Ammon's horn (tissue), 1 donor: ENCODE results near the gene LRRC37A.
"Not testable (repeated sequence)": the region's sequence is repeated elsewhere in the genome, so short reads cannot be mapped to it uniquely, and the experiment has no call there.

ENCODE experiments used
- DNase-seq: peaks from one replicate; pipeline ENCODE4 v3.0.0-alpha.2; 2016; ENCODE audit warnings: low spot score

Gene LRRC37A

DNA sequence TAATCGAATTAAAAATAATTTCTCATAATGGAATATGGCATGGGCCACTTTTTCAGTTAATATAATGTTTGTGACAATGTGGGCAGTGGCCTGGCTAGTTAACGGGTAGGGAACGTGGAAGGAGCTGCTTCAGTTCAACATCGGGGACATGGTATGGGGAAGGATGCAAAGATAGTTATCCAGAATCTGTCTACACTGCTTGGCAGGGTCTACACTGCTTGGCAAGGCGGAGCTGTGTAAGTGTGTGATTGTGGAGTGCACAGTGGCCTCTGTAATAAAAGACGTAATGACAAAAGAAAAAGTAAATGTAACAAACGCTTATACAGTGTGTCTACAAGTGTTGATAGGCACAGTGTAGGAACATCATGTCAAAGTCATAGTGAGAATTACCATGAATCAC lies 7.3 kb upstream of the LRRC37A start:
- not testable (repeated sequence) for DNase-seq

DNA sequence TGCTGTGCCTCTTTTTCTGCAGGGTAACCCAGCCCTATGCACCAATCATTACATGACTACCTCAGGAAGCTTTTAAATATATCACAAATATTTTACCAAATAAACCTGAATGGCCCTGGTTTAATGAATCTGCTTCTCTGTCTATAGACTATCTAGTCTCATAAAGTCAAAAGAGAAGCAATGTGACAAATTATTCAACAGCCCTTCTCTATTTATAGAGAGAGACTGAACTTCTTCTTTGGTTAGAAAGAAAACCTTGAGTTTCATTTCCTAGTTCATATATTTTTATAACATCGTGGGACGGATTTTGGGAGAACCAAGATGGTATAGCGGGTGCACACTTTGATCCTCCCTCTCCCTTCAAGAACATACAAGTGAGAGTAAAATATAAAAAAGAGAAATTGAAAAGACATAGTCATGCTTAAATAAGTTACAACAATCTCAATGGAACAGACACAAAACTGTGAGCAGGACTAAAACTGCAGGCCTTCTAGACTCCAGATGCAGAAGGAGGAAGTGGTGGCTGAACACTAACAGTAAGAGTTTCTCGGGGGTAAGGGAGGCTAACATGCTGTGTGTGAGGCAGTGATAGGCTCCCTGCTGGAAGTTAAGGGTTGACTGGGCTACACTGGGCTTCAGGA lies 3.9 kb upstream of the LRRC37A start:
- DNase-seq = peak; percentile 51

DNA sequence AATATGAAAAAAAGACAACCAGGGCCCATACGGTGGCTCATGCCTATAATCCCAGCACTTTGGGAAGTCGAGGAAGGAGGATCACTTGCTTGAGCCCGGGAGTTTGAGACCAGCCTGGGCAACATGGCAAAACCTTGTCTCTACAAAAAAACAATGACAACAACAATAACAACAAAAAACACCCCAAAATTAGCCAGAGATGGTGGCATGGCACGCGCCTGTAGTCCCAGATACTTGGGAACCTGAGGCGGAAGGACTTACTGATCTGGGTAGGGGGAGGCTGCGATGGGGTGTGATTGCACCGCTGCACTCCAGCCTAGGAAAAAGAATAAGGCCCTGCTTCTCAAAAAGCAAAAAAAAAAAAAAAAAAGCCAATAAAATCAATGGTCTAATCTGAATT lies 3.3 kb upstream of the LRRC37A start:
- DNase-seq = not testable (repeated sequence)

DNA sequence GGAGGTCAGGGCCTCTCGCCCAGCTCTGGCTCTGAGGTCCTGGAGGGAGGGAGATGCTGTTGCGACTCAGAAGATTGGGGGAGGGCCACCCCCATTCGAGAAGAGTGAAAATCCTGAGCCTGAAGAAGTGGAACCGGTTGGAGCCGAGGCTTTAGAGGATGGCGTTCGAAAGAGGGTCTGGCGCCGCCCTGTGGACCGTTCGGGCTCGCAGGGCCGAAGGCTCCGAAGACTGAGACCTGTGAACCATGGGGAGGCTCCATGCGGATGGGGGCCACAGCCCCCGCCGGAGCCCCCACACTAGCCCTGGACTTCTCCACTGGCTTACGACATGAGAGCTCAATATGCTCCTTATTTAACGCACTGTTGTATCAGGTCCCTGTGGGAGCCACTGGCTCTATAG lies 46.3 kb downstream of the LRRC37A start:
- DNase-seq = not testable (repeated sequence)

DNA sequence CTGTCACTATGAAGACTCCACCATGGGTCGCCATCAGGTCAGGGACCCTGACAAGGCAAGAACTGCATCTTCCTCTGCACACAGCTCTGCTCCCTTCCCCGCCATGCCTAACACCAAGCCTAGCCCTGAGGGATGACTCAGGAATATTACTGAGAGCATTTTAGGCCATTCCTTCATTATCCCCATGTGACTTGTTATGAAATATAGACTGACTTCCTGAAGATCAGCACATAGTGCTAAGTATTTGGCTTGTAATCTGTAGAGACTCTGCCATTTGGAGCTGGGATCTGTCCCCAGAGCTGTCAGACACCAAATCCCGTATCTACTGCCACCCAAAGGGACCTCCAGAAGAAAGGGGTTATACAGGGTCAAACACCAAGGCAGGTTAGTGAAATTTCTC lies 47.2 kb downstream of the LRRC37A start:
- DNase-seq = not testable (repeated sequence)

DNA sequence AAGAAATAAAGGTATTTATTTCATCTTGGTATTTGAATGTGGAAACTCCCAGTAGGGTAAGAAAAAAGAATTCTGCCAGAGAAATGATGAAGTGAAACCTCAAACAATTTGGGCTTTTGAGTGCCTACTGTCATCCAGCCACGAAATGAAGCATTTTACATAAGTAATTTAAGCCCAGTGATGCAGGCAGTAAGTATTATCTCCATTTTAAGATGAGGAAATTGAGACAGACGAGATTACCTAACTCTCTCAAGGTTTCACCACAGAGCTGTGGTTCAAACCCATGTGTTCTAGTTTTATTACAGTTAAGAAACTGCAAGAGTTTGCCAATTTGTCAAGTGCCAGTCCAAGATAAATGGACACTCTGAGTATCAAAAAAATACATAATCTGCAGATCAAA lies 53.4 kb downstream of the LRRC37A start:
- DNase-seq = not testable (repeated sequence)

DNA sequence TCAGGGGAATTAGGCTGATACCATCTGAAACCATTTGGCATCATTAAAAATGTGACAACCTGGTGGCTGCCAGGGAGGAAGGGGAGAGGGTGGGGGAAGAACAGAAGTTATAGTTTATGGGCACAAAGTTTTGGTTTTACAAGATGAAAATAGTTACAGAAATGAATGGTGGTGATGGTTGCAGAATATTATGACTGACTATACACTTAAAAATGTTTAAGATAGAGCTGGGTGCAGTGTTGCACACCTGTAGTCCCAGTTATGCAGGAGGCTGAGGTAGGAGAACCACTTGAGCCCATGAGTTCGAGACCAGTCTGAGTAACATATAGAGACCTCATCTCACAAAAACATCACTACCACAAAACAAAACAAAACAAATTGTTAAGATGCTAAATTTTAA lies 54.1 kb downstream of the LRRC37A start:
- not testable (repeated sequence) for DNase-seq

DNA sequence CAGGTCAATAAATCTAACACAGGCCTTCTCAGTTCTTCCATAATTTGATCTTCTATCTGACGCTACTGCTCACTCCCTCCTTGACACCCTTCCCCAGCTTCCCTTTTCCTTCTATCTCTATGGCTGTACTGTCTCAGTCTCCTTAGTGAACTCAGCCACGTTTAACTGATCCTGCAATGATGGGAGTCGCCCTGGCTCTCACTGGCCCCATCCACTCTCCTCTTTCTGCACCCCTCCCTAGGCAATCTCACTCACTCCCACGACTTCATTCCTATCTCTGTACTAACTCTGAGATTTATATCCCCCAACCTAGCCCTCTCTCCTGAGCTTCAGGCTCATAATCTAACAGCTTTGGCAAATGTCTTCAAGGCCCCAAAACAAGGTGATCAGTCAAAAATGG lies 58.9 kb downstream of the LRRC37A start:
- not testable (repeated sequence) for DNase-seq

DNA sequence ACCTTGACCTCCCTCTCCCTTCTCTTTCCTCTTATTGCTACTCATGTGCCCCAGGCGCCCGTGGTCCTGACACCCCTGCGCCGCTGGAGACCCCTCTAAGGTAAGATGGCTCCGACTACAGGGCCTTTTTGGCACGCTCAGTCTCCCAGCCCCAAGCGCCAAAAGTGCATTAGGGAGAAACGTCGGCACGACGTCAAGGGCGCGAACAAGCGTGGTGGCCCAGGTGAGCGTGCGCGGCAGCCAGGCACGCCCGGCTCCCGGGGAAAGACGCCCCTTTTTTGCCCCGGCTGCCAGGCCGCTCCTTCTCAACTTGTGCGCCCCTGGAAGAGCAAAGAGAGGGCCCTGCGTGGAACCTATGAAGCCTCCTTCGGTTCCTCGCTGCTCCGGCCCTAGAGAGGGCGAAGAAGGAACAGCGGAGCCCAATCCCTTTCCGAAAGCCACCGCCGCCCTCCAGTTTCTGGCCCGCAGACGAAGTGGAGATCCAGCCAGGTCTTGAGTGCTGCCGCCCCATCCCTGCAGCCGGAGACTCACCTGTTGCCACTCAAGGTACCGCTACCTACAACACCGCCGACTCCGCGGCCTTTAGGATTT lies 66.3 kb downstream of the LRRC37A start:
- DNase-seq = not testable (repeated sequence)

DNA sequence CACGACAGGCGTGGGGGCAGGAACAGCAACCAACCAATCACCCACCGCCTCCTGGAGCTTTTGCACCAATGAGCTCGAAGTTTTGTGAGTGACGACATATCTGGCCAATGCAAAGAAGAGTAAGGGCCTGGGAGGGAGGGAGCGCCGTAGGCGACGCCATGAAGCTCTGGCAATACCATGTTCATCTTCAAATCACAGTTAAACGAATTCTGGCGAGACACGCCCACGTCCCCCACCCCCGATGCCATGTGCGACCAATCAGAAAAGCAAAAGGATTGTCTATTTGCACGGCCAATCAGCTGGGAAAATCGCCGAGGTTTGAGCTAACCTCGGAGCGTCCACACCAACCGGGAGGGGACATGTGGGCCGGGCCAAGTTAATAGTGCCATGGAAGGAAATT lies 66.8 kb downstream of the LRRC37A start, which contains the start of gene ARL17B:
Gene ARL17B (minus strand): TSS at position 12 of the 400 bp plus-strand sequence. CDS start 3,369 bp downstream, outside the sequence.
- DNase-seq = not testable (repeated sequence)

DNA sequence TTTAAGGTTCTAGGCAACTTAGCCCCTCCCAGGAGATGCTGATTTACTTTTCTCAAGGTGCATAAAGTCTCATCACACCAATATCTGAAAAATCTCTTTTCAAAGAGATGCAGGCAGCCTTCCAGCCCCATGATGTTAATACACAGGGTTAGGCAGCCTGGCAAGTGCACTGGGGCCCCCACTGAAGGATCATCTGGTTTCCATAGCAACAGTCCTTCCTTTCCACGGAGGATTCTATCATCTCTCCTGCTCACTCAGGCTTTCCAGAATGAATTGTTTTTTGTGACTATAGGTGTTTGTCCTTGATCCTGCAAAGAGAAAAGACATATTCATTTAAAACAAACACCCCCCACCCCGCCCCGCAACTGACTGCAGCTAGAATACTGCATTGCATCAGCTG lies 72.6 kb downstream of the LRRC37A start:
- not testable (repeated sequence) for DNase-seq

DNA sequence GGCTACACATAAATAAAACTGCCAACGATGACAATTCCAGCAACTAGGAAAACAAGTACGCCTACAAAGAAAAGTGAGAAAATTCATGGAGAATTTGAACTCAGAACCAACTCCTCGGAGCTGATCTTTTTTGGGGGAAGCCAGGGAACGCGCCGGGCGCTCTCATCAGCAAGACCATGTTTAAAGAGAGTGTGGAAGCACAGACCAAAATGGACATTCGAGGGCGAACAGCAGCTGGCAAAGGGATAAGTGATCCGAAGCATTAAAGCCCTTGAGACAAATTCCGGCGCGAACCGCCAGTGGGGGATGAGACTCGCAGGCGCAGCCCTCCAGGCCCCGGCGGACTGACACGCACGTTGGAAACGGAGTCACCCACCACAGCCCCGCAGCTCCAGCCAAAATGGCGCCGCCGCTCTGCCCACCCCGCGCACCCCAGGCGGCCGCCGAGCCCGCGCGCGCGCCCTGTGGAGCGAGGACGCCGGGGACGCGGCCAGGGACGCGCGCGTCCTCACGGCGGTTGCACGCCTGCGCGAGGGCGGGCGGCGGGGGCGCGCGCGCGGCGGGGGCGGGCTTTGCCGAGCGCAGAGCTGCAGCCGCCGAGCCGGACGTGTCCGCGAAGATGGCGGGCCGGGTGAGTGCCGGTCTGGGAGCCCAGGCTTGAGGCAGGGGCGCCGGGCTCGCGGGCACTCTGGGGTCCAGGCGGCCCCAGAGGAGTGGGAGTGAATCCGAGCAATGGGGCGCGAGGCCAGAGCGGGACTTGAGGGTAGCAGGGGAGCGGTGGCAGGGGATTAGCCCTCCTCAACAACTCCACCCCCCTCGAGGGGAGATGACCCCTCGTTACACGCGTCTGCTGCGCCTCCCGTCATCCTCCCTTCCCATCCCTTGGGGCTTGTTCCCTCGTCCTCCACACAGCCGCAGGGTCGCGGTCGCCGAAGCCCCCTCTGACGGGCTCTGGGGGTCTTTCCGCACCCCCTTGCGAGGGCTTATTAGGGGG lies 77.6 kb downstream of the LRRC37A start:
- not testable (repeated sequence) for DNase-seq

DNA sequence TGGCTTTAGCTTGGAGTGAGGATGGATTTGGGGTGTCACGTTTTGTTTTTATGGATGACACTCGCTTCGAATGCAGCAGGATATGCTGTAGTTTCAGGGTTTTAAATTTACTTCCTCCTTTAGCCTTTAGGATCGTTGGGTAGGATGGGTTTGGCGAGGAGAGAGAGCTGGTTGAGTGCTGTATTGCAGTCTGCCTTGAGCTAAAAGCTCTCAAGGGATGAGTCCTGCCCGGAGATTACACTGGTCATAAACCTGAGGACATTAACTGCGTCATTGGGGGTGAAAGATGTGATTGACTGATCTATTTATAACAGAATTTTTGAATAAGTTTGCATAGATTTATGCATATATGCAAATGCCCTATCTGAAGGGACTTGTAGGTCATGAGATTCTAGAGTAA lies 78.5 kb downstream of the LRRC37A start:
- not testable (repeated sequence) for DNase-seq

DNA sequence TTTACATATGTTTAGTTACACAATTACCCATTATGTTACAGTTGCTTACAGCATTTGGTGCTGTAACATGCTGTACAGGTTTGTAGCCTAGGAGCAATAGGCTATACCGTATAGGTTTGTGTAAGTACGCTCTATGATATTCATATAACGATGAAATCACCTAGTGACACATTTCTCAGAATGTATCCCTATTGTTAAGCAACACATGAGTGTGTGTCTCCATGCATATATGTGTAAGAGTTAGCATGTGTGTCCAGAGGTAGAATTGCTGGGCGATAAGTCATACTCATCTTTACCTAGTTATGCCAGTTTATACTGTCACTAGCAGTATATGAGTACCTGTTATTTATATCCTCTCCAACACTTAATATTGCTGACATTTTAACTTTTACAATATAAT lies 88.2 kb downstream of the LRRC37A start:
- DNase-seq = not testable (repeated sequence)

DNA sequence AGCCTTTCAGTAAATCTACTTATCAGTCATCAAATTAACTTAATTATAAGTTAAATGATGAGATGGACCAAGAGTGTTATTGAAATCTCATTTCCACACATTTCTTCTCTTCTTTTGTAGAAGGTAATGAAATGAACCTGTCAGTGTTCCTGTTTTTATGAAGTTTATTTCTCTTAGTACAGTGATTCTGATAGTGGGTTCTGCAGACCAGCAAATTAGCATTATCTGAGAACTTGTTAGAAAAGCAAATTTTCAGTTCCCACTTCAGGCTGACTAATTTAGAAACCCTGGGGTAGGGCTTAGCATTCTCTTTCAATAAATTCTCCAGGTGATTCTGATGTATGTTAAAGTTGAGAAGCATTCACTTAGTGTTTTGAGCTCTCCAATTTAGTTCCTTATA lies 90.6 kb downstream of the LRRC37A start:
- not testable (repeated sequence) for DNase-seq
